T47D (cell line): ENCODE data around the gene PRSS56.

ENCODE experiments used
- DNase-seq, 2 experiments: peaks; one replicate each; pipeline versions ENCODE4 v3.0.0 to v3.0.0-alpha.2; 2011 to 2012; ENCODE audit warnings: low read depth in 1 of 2, low spot score in 1 of 2
- JUND ChIP-seq: IDR thresholded peaks from 2 replicates; pipeline ENCODE4 v1.6.1; 2012; ENCODE audit warnings: low read depth
- in situ Hi-C: cut with HindIII; loops from 2 replicates; pipeline ENCODE4 v1.10.0; 2016; ENCODE audit warnings: low sequenced_read_pairs, low pct_unique_long_range_greater_than_20kb

Gene PRSS56

DNA sequence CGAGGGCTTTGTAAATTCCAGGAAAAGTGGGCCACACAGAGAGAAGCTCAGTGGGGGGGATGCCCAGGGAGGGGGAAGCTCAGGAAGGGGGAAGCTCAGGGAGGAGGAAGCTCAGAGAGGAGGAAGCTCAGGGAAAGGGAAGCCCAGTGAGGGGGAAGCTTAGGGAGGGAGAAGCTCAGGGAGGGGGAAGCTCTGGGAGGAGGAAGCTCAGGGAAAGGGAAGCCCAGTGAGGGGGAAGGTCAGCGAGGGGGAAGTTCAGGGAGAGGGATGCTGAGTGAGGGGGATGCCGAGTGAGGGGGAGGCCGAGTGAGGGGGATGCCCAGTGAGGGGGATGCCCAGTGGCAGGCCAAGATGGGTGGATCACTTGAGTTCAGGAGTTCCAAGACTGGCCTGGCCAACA lies 18.5 kb downstream of the PRSS56 start:
- in situ Hi-C loops = no loop called here
- no peak for DNase-seq
- TF ChIP-seq JUND = no peak

DNA sequence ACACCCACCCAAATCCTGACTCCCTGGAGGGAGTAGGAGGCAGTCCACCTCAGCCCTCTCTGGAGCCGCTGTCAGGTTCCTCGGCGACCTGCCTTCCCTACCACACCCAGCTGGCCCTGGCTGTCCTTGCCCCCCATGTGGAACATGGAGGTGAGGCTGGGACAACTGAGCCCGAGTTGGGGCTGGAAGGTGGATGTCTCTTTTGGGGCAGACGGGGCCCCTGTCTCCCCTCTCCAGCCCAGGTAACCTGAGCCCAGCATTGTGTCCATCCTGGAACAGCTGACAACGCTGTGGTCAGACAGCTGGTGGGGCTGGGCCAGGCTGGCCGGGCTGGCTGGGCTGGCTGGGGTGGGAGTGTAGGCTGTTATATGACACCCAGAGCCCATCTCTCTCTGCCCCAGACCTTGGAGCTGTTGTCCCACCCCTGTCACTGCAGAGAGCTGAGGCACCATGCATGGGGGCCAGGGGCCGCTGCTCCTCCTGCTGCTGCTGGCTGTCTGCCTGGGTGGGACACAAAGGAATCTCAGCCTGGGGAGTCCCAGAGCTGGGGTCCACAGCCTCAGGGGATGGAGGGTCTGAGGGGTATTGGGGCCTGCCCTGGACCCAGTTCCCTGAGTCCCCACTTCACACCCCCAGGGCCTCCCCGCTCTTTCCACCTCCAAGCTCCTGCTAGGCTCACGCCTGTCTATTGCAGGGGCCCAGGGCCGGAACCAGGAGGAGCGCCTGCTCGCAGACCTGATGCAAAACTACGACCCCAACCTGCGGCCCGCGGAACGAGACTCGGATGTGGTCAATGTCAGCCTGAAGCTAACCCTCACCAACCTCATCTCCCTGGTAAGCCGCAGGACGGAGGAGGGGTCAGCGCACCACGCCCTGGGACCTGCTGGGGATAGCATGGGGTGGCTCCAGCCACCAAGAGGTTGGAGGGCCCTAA lies 19.4 kb downstream of the PRSS56 start, which contains the start of gene CHRNG:
CHRNG (plus strand) TSS at position 395 of the 934 bp plus-strand sequence; CDS start at position 451, 56 bp downstream.
- no peak for TF ChIP-seq JUND
- in situ Hi-C loops = no loop called here
- peak in 1 of 2 experiments; percentile 22 for DNase-seq

DNA sequence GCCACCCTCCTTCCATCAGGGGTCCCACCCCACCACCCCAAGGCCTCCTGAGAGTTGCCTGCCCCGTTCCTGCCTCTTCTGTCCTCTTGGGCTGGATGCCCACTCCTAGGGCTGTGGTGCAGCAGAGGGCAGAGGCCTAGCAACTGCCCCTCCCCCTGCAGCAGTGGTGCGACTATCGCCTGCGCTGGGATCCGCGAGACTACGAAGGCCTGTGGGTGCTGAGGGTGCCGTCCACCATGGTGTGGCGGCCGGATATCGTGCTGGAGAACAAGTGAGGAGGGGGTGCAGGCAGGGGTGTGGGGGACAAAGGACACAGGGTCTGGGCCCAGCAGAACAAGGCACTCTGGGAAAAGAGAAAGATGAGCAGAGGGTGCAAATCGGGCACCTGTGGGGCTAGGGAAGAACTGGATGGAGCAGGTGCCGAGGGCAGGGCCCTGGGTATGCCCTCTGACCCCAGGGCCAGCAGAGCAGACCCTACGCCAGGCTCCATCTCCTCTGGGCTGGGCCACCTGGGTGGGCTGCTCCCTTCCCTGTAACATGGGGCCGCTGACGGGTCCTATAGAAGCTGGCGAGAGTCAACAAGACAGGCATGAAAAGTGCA lies 20.4 kb downstream of the PRSS56 start:
- in situ Hi-C loops = no loop called here
- no peak for TF ChIP-seq JUND
- no peak for DNase-seq

DNA sequence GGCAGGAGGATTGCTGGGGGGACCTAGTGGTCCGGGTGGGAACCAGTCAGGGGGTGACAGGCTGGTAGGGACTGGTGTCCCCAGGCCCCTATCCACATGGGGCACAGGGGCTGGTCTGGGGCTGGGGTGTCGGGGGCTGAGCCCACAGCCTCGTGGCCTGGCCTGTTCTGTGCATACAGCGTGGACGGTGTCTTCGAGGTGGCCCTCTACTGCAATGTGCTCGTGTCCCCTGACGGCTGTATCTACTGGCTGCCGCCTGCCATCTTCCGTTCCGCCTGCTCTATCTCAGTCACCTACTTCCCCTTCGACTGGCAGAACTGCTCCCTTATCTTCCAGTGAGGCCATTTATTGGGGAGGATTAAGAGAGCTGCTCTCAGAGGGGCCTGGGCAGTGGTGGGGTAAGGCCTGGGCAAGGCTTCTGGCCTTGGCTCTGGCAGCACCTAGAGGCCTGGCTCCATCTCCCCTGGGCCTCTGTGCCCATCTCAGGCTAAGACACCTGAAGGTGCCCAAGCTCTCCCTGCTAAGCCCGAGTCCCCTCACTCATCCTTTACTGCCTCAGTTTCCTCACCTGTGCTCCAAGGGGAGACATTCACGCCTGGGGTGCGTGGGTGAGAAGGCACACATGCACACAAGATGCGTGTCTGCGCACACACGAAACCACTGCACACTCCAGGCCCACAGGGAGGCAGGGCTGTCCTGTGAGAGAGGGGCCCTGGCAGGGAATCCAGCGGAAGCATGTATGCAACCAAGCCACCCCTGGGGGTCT lies 21.2 kb downstream of the PRSS56 start:
- no peak for TF ChIP-seq JUND
- no peak for DNase-seq
- in situ Hi-C loops = no loop called here

DNA sequence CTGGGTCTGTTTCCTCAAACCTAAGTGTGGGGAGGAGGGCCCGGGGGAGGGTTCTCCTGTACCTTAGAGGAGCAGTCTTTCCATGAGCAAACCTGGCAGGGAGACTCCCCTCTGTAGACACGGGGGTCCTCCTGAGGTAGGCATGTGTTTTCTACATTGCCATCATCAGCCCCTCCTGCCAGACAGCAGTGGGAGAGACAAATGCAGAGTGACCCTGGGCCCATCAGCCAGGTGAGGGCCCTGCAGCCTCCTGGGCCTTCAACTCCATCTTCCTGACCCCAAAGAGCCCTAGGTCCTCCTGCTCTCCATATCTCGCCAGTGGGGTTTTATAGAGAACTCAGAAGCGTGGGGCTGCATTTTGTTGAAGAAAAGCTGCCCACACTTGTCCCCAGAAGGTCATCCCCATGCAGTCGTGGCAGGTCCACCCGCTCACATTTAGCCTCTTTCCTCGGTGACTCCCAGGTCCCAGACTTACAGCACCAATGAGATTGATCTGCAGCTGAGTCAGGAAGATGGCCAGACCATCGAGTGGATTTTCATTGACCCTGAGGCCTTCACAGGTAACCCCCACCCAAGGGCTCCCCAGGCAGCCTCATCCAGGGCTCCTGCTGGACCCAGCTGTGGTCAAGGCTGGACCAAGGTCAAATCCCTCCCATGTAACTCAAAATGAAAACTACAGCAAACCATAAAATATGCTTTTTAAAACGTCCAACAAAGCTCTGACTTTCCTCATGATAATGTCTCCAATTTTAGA lies 21.9 kb downstream of the PRSS56 start:
- in situ Hi-C loops = no loop called here
- DNase-seq = no peak
- TF ChIP-seq JUND = no peak

DNA sequence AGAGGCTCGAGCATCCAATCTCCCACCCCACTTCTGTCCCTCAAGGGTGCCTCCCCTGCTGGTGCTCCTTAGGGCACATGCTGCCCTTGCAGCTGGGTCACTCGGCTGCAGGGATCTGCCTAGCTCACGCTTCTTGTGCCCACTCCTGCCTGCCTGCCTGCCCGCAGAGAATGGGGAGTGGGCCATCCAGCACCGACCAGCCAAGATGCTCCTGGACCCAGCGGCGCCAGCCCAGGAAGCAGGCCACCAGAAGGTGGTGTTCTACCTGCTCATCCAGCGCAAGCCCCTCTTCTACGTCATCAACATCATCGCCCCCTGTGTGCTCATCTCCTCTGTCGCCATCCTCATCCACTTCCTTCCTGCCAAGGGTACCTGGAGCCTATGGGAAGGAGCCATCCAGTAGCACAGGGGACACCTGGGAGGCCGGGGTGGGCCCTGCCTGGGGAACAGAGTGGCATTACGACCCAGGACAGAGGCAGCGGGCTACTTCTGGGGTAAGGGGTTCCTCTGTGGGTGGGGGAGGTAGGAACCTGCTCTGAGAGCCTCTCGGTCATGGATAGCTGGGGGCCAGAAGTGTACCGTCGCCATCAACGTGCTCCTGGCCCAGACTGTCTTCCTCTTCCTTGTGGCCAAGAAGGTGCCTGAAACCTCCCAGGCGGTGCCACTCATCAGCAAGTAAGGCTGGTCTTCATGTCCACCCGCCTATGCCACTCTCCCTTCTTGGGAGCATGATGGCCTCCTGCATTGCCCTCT lies 22.7 kb downstream of the PRSS56 start:
- no peak for DNase-seq
- TF ChIP-seq JUND = no peak
- in situ Hi-C loops = no loop called here

DNA sequence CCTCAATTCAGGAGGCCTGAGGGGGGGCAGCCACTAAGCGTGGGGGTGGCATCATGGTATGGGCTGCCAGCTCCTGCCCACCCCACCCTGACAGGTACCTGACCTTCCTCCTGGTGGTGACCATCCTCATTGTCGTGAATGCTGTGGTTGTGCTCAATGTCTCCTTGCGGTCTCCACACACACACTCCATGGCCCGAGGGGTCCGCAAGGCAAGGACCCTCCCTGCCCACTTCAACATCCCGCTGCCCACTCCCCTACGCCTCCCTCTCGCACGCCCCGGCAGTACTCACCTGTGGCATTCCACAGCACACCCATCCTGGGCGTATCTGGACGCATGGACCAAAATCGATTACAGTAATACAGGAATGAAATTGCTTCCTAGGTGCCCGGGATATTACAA lies 23.3 kb downstream of the PRSS56 start:
- no peak for DNase-seq
- TF ChIP-seq JUND = no peak
- in situ Hi-C loops = no loop called here

DNA sequence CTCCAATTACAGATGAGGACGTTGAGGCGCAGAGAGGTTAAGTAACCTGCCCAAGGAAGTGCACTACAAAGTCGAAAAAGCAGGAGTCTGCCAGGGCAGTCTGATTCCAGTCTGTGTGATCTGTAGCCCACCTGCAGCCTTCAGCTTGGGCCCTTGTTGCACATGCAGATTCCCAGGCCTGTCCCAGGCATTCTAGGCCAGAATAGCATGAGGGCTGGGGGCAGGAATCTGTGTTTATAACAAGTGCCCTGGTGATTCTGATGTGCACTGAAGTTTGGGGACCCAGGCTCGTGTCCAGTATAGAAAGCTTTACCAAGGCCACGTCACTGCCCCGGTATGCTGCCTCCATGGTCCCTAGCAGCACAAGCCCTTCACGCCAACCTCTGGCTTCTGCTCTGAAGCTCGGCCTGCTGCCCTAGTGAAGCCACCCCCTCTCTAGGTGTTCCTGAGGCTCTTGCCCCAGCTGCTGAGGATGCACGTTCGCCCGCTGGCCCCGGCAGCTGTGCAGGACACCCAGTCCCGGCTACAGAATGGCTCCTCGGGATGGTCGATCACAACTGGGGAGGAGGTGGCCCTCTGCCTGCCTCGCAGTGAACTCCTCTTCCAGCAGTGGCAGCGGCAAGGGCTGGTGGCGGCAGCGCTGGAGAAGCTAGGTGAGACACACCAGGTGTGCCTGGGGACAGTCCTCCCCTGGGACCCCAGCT lies 23.9 kb downstream of the PRSS56 start:
- no peak for DNase-seq
- no peak for TF ChIP-seq JUND
- in situ Hi-C loops = no loop called here

DNA sequence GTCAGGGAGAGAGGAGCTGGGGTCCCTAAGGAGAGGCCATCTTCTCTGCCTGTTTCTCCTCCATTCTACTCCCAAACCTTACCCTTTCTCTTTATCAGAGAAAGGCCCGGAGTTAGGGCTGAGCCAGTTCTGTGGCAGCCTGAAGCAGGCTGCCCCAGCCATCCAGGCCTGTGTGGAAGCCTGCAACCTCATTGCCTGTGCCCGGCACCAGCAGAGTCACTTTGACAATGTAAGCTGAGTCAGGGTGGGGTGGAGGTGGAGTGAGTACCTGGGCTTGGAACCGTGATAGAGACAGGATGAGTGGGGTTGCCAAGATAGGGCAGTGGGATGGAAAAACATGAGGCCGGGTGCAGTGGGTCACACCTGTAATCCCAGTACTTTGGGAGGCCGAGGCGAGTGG lies 24.5 kb downstream of the PRSS56 start:
- in situ Hi-C loops = no loop called here
- DNase-seq = no peak
- no peak for TF ChIP-seq JUND

DNA sequence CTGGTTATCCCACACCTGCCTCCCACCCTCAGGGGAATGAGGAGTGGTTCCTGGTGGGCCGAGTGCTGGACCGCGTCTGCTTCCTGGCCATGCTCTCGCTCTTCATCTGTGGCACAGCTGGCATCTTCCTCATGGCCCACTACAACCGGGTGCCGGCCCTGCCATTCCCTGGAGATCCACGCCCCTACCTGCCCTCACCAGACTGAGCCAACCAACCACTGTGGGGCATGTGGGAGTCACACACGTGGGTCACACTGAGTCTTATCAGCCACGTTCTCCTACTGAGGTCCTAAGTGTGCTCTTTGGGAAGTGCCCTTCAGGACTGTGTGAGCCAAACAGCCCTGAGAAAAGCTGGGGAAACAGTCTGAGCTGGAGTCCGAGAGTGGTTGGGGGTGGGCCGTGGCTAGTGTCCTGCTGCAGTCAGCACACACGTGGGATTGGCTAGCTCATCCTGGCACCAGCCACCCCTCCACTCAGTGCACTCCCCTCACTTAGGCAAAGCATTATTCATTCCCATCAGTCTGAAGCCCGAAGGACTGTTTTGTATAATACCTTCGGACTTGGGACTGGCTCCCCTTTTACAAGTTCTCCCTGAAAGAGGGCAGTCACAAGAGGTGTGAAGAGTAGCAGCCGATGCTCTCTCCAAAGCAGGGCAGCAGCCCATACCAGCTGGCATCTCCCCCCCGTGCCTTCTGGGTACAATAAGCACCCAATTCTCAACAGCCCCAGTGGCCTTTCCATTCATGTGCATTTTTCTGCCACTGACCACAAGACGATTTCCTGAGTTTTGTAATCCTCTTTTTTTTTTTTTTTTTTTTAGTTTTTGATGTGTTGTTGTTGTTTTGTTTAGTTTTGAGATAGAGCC lies 25.6 kb downstream of the PRSS56 start:
- DNase-seq = no peak
- no peak for TF ChIP-seq JUND
- in situ Hi-C loops = no loop called here
